HG02870 (cell line): ENCODE measurements around the gene SLC16A5.

Source experiments
- ATAC-seq: cut with Tn5 transposase; IDR thresholded peaks from one replicate; pipeline ENCODE4 v1.9.1; 2021; ENCODE audit warnings: mild to moderate bottlenecking, moderate library complexity; ENCODE audit not compliant: unreplicated experiment

The SLC16A5 gene

GRCh38 chr17:75086496-75087181 lies 1.1 kb upstream of the SLC16A5 start:
- ATAC-seq: no peak

DNA sequence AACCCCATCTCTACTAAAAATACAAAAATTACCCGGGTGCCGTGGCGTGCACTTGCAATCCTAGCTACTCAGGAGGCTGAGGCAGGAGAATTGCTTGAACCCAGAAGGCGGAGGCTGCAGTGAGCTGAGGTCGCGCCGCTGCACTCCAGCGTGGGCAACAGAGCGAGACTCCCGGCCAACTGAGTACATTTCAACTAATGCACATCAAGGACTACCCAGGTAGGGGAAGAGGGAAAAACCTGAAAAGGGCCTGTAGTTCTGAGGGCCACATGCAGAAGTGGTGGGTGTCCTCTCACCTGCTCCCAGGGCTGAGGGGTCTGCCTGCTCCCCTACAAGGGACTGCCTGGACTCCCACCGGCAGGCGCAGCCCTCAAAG lies 584 bp upstream of the SLC16A5 start:
- no peak for ATAC-seq

DNA sequence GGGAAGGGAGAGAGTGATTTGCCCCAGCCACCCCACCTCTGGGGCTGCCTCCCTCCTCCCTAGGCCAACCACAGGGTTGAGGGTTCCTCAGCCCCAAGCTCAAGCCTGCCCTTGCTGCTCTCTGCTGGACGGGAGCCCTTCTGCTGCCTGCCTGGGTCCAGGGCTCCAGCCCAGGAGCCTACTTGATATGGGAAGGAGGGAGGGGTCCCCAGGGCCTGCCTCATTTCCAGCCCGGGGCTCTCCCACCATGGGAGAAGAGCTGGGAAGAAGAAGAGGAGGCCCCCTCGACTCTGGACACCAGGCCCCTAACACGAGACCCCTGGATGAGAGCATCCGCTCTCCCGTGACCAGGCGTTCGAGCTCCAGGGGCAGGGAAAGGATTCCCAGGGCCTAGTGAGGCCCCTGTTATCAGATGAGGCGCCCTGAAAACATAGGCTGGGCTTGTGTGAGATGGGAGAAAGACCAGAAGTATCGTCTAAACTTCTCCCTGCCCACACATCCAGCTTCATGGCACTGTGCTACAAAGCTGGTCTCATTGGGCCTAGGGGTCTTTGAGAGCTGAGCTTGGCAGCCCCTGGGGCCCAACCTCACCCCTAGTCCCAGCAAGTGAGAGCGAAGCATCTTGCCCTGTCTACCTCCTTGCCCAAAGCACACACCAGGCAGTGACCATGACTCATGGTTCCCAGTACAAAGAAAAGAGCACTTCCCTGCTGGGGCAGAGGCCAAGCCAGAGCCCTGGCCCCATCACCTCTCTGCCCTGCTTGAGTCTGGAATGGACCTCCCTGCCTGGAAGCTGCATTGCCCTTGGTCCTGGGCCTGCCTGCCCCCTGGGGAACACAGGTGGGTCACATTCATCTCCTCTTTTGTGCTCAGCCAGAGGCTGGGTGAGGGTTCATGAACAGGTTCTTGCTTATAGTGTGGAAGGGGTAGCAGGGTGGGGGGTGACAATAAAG lies 987 bp downstream of the SLC16A5 start:
- ATAC-seq: peak; percentile 22

GRCh38 chr17:75090871-75091854 lies 3.4 kb downstream of the SLC16A5 start:
- ATAC-seq: no peak

GRCh38 chr17:75091855-75092327 lies 4.1 kb downstream of the SLC16A5 start:
- ATAC-seq: no peak

- no peak for ATAC-seq
Observed at GRCh38 chr17:75093548-75094158, 5.9 kb downstream of the SLC16A5 start.

DNA sequence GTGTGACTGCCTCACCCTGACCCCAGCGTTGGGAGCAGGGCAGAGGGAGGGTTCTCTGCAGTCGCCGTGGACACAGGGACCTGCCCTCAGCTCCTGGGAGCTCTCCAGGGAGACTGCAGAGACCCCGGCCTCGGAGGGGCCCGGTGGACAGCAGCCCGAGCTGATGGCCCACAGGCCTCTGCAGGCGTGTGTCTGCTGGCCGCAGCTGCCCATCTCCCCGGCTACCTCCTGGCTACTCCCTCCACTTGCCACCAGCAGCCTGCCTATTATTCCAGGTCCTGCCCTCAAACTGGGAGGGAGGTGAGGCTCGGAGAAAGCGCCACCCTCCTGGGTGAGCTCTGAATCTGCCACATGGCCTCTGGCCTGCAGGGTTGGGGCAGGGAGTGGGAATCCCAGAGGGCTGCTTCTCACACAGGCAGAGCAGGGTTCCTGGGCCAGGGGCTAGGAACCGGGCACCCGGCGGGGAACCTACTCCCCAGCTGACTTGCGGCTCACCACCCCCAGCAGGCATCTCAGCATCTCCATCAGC lies 7.2 kb downstream of the SLC16A5 start:
- no peak for ATAC-seq

GRCh38 chr17:75096082-75096625 lies 8.4 kb downstream of the SLC16A5 start:
- no peak for ATAC-seq

GRCh38 chr17:75097865-75098264 lies 10.1 kb downstream of the SLC16A5 start:
- no peak for ATAC-seq

- ATAC-seq: no peak
Observed at GRCh38 chr17:75098861-75099260, 11.1 kb downstream of the SLC16A5 start.

GRCh38 chr17:75099881-75100595 lies 12.3 kb downstream of the SLC16A5 start:
- ATAC-seq: no peak

- ATAC-seq: no peak
Observed at GRCh38 chr17:75102385-75102821, 14.6 kb downstream of the SLC16A5 start.

GRCh38 chr17:75103601-75104554 lies 16.1 kb downstream of the SLC16A5 start:
- ATAC-seq: no peak

GRCh38 chr17:75105126-75106080 lies 17.6 kb downstream of the SLC16A5 start:
- no peak for ATAC-seq

GRCh38 chr17:75108193-75108592 lies 20.4 kb downstream of the SLC16A5 start:
- no peak for ATAC-seq

DNA sequence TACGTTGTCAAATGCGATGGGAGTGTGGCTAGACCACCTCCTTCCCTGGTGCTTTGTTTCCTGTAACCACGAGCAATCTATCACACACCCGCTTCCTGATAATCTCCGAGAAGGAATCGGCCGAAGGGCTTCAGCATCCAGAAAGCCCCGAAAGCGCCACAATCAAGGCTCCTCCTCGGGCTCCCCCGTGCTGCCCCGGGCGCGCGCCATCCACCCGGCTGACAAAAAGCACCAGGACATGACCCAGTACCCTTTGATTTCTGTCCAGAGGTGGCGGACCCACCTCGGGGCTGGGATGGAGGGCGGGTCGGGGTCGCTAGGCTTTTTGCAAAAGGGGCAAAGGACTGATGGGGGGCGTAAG lies 21.3 kb downstream of the SLC16A5 start:
- no peak for ATAC-seq
